IPS-11a (cell line): ENCODE results near the gene MAP1S.

Experiments used
- H3K4me3 ChIP-seq: one replicate; pipeline ENCODE4 v1.5.1; 2013; ENCODE audit warnings: low read depth, low read length, control low read depth

MAP1S gene

GRCh38 chr19:17687857-17688784, 31.2 kb upstream of the MAP1S start, which contains the start of gene UNC13A:
Gene UNC13A, minus strand, starts transcription at chr19:17688354. Its CDS starts 155 bp downstream, at chr19:17688199.
- peak within 1 kb of the TSS; percentile 81 for H3K4me3 ChIP-seq

- no peak overlapping the region for H3K4me3 ChIP-seq
Measured at GRCh38 chr19:17688853-17689595, 30.3 kb upstream of the MAP1S start.

GRCh38 chr19:17692566-17692965, 26.7 kb upstream of the MAP1S start:
- H3K4me3 ChIP-seq, result no peak overlapping the region

GRCh38 chr19:17695198-17695597, 24.1 kb upstream of the MAP1S start:
- H3K4me3 ChIP-seq, result no peak overlapping the region

GRCh38 chr19:17703824-17704463, 15.3 kb upstream of the MAP1S start:
- no peak overlapping the region for H3K4me3 ChIP-seq

- no peak overlapping the region for H3K4me3 ChIP-seq
Measured at GRCh38 chr19:17706750-17707181, 12.5 kb upstream of the MAP1S start.

- no peak overlapping the region for H3K4me3 ChIP-seq
Measured at GRCh38 chr19:17711851-17712250, 7.4 kb upstream of the MAP1S start.

GRCh38 chr19:17716309-17716929, 2.9 kb upstream of the MAP1S start:
- no peak overlapping the region for H3K4me3 ChIP-seq

GRCh38 chr19:17718550-17718946, 732 bp upstream of the MAP1S start:
- peak overlapping the region; percentile 24 for H3K4me3 ChIP-seq

- peak overlapping the region; percentile 78 for H3K4me3 ChIP-seq
Measured at GRCh38 chr19:17719730-17720400, 585 bp downstream of the MAP1S start.

- H3K4me3 ChIP-seq, result peak overlapping the region; percentile 78
Measured at GRCh38 chr19:17720440-17720839, 1.2 kb downstream of the MAP1S start.

- no peak overlapping the region for H3K4me3 ChIP-seq
Measured at GRCh38 chr19:17721111-17721628, 1.9 kb downstream of the MAP1S start.

GRCh38 chr19:17721821-17722220, 2.5 kb downstream of the MAP1S start:
- H3K4me3 ChIP-seq, result no peak overlapping the region

GRCh38 chr19:17722655-17723240, 3.5 kb downstream of the MAP1S start:
- no peak overlapping the region for H3K4me3 ChIP-seq

GRCh38 chr19:17724655-17725054, 5.4 kb downstream of the MAP1S start:
- H3K4me3 ChIP-seq, result no peak overlapping the region

GRCh38 chr19:17725422-17726078, 6.3 kb downstream of the MAP1S start:
- H3K4me3 ChIP-seq, result no peak overlapping the region

- no peak overlapping the region for H3K4me3 ChIP-seq
Measured at GRCh38 chr19:17726136-17726741, 7.0 kb downstream of the MAP1S start.

- no peak overlapping the region for H3K4me3 ChIP-seq
Measured at GRCh38 chr19:17726964-17727773, 7.9 kb downstream of the MAP1S start.
